Measurements from ENCODE around the gene GAGE10.
A peak's percentile ranks its signal among the peaks of the same experiment; 100 is the strongest.

GAGE10 gene

GRCh38 chrX:49260221-49260985 is 43.0 kb upstream of the GAGE10 start:
- DNase-seq (ENCODE audit: low read depth): no peak
- TF ChIP-seq CTCF (IDR thresholded peaks at IDR 0.05; ENCODE audit: low read depth, low read length, missing control alignments): no peak

GRCh38 chrX:49262603-49263002 is 40.8 kb upstream of the GAGE10 start:
- no peak for DNase-seq (ENCODE audit: low read depth)
- no peak overlapping the region for H3K4me3 ChIP-seq (ENCODE audit: low read depth, low read length)
- no peak for TF ChIP-seq CTCF (IDR thresholded peaks at IDR 0.05; ENCODE audit: low read depth, low read length, missing control alignments)

More at GRCh38 chrX:49260221-49260985, 43.0 kb upstream of the GAGE10 start:
- H3K4me3 ChIP-seq (ENCODE audit: low read depth, low read length): no peak overlapping the region

- H3K4me3 ChIP-seq (ENCODE audit: low read depth, low read length): no peak overlapping the region
- no peak for TF ChIP-seq CTCF (IDR thresholded peaks at IDR 0.05; ENCODE audit: low read depth, low read length, missing control alignments)
- DNase-seq (ENCODE audit: low read depth): no peak
Observed at GRCh38 chrX:49263631-49264030, 39.8 kb upstream of the GAGE10 start.

GRCh38 chrX:49264460-49264859 is 39.0 kb upstream of the GAGE10 start, which contains the start of gene FOXP3:
FOXP3 (minus strand) TSS chrX:49264710; CDS start chrX:49258505, 6,205 bp downstream.
- no peak for TF ChIP-seq CTCF (IDR thresholded peaks at IDR 0.05; ENCODE audit: low read depth, low read length, missing control alignments)
- DNase-seq (ENCODE audit: low read depth): no peak
- H3K4me3 ChIP-seq (ENCODE audit: low read depth, low read length): no peak within 1 kb of the TSS

- TF ChIP-seq CTCF (IDR thresholded peaks at IDR 0.05; ENCODE audit: low read depth, low read length, missing control alignments): no peak
- DNase-seq (ENCODE audit: low read depth): no peak
- H3K4me3 ChIP-seq (ENCODE audit: low read depth, low read length): no peak overlapping the region
Observed at GRCh38 chrX:49266523-49267445, 36.7 kb upstream of the GAGE10 start.

- peak overlapping the region; percentile 80 for H3K4me3 ChIP-seq (ENCODE audit: low read depth, low read length)
- no peak for TF ChIP-seq CTCF (IDR thresholded peaks at IDR 0.05; ENCODE audit: low read depth, low read length, missing control alignments)
- no peak for DNase-seq (ENCODE audit: low read depth)
Observed at GRCh38 chrX:49268702-49269009, 34.8 kb upstream of the GAGE10 start.
